ENCODE measurements around the gene SART3. TPM values are rescaled to one million over a fixed set of nuclear protein-coding genes. Genes with fewer than 3 reads are reported as not detected.

The SART3 gene
- total and polyA plus RNA-seq, 2 of the 13 experiments (the other 11 are each of a cell fraction or from before 2014, with no cell fraction given), result 16.1 to 69.9 TPM

GRCh38 chr12:108509806-108510205 lies 51.2 kb downstream of the SART3 start:
- H3K27ac ChIP-seq (ENCODE audit: extremely low read length, insufficient read depth, low read length), result no peak overlapping the region
- H3K4me1 ChIP-seq (ENCODE audit: insufficient read depth, low read length), result peaks cover 11% of the 10 kb centered on the region
- no peaks in the 10 kb centered on the region for H3K79me2 ChIP-seq (ENCODE audit: insufficient read depth, low read length)
- no peak overlapping the region for H3K4me3 ChIP-seq (replicated peaks in 1 of 3; ENCODE audit: insufficient read depth in 1 of 3, low read depth in 2 of 3, low read length in 3 of 3)
- FAIRE-seq, result no peak
- H2AFZ ChIP-seq (ENCODE audit: low read length), result no peak overlapping the region
- H3K27me3 ChIP-seq (ENCODE audit: control insufficient read depth in 1 of 2, insufficient read depth in 2 of 2, low read length in 2 of 2), result no peaks in the 10 kb centered on the region
- H3K9ac ChIP-seq (ENCODE audit: insufficient read depth, low read depth, low read length), result no peak overlapping the region
- CTCF ChIA-PET (ENCODE audit: low intra/inter-chr PET ratio, low total read pairs), result no interaction called here
- H3K4me2 ChIP-seq (ENCODE audit: low read depth, low read length), result no peak overlapping the region
- 0% methylated on average over 1 of the region's 1 CpG for WGBS (ENCODE audit: low lambda C conversion rate)
- no peak for ATAC-seq
- in situ Hi-C loops (cut with HindIII; ENCODE audit: extremely low pct_ligation_motif_present, low pct_unique_long_range_greater_than_20kb), result no loop called here
- H3K9me3 ChIP-seq (ENCODE audit: low read length), result no peaks in the 10 kb centered on the region
- no peaks in the 10 kb centered on the region for H4K20me1 ChIP-seq (ENCODE audit: insufficient read depth, low read length)
- POLR2A ChIA-PET, result no interaction called here
- intact Hi-C loops (cut with micrococcal nuclease; ENCODE audit: unreplicated experiment), result no loop called here
- BruUV-seq (replicated peaks), result no TSS peak
- TF ChIP-seq ZC3H13 (CRISPR knock-in tag; IDR thresholded peaks at IDR 0.05) (no peak), NRL (CRISPR knock-in tag; IDR thresholded peaks at IDR 0.05; ENCODE audit: borderline replicate concordance) (no peak), SMYD3 (CRISPR knock-in tag; IDR thresholded peaks at IDR 0.05) (no peak), ZZZ3 (CRISPR knock-in tag; IDR thresholded peaks at IDR 0.05; ENCODE audit: borderline replicate concordance) (no peak), MEIS2 (CRISPR knock-in tag; IDR thresholded peaks at IDR 0.05) (no peak), ZFP41 (CRISPR knock-in tag; IDR thresholded peaks at IDR 0.05; ENCODE audit: borderline replicate concordance) (no peak), ZNF3 (CRISPR knock-in tag; IDR thresholded peaks at IDR 0.05) (no peak), NFAT5 (CRISPR knock-in tag; IDR thresholded peaks at IDR 0.05) (no peak)
- TF ChIP-seq, protein P1, sequence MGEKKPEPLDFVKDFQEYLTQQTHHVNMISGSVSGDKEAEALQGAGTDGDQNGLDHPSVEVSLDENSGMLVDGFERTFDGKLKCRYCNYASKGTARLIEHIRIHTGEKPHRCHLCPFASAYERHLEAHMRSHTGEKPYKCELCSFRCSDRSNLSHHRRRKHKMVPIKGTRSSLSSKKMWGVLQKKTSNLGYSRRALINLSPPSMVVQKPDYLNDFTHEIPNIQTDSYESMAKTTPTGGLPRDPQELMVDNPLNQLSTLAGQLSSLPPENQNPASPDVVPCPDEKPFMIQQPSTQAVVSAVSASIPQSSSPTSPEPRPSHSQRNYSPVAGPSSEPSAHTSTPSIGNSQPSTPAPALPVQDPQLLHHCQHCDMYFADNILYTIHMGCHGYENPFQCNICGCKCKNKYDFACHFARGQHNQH (CRISPR knock-in tag; IDR thresholded peaks at IDR 0.05), result no peak
- no peak for DNase-seq (ENCODE audit: low spot score)
- no peaks in the 10 kb centered on the region for H3K36me3 ChIP-seq (replicated peaks in 1 of 2; ENCODE audit: control insufficient read depth in 1 of 2, insufficient read depth in 2 of 2, low read length in 2 of 2)

Data from HepG2 (cell line).